IPS-NIHi7 (cell line): ENCODE measurements around the gene CCL23.
"Not testable (repeated sequence)": the region's sequence is repeated elsewhere in the genome, so short reads cannot be mapped to it uniquely, and the experiment has no call there.

Experiments
- DNase-seq: peaks from one replicate; pipeline ENCODE4 v3.0.0; 2012; ENCODE audit warnings: mixed read lengths; ENCODE audit errors: extremely low spot score

CCL23 gene

DNA sequence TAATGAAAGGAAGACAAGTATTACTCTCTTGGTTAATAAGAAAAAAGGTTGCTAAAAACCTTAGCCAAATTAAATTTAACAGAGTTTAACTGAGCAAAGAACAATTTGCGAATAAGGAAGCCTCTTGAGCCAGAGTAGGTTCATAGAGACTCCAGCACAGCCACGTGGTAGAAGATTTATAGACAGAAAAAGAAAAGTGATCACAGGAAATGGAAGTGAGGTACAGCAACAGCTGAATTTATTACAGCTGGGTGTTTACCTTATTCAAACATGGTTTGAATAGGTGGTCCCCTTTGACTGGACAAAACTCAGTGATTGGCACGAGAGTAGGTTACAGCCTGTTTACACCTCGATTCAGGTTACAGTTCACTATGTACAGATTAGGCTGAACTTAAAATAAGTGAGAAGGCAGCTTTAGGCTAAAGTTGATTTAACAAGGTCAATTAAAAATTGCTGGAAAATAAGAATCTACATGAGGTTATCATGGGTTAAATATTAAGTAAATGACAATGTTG is 13.1 kb downstream of the CCL23 start:
- DNase-seq: no peak

DNA sequence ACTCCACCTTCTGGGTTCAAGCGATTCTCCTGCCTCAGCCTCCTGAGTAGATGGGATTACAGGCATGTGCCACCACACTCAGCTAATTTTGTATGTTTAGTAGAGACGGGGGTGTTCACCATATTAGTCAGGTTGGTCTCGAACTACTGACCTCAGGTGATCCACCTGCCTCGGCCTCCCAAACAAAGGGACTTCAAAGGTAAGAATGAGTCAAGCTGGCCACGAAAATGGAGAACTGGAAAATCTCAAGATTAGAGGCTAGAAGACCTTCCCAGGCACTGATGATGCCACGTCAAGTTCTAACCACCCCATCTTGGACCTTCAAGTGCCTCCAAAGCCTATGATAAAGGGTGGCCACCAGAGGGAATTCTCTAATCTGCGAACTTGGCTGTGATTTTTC is 15.1 kb downstream of the CCL23 start:
- DNase-seq: no peak

DNA sequence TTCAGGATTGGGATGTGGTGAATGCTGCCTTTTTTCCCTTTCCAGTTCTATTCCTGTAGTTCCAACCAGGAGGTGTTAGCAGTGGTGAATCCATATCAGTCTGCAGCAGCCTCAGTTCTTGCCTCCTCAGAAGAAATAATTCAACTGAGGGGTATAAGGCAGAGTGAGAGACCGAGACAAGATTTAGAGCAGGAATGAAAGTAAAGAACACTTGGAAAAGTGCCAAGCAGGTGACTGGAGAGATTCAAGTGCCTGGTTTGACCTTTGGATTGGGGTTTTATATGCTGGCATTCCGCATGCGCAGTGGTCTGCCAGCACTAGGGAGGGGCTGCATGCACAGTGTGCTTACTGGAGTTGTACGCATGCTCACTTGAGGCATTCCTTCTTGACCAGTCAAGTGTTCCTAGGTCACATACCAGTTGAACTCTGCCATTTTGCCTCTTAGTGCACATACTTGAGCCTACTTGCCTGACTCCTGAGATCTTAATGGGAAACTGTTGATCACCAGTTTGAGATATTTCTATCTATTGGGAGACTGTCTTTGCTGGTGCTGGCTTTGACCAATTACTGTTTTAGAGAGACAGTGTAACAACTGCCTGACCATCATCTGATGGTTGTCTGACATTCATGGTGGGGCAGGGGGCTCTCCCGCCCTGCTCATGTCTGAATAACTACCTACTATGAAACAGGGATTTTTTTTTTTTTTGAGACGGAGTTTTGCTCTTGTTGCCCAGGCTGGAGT is 15.7 kb downstream of the CCL23 start:
- DNase-seq: no peak

DNA sequence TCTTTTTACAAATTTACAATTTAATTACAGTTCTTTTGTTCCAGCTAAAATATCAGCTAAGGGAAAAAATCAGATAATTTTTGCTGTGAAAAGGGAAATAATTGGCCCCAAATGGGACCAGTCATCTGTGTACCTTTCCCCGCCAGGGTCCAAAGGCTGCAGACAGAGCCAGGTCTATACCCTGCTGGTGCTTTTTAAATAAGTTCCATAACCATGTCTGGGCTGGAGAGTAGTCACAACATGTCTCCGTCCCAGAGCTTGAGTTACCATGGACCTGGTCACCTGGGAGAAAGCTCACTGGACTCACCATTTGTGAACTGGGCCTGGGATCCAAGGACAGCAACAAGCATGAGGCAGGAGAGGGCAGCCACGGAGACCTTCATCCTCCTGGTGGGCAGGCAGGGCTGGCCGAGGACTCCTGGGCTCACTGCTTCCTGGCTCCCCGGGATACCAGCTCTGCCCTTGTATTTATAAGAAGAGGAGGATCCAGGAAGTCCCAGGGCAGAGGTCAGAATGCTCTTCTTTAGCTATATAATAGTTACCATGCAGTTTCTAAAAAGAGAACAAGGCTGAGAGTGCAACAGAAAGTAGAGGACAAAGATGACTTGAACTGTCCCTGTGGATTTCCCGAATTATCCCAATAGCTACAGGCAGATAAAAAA is 16.5 kb downstream of the CCL23 start, which contains the start of gene CCL15:
Gene CCL15, minus strand, starts transcription at position 444 of the 662 bp plus-strand sequence. Its CDS starts 61 bp downstream, at position 383.
- no peak for DNase-seq

DNA sequence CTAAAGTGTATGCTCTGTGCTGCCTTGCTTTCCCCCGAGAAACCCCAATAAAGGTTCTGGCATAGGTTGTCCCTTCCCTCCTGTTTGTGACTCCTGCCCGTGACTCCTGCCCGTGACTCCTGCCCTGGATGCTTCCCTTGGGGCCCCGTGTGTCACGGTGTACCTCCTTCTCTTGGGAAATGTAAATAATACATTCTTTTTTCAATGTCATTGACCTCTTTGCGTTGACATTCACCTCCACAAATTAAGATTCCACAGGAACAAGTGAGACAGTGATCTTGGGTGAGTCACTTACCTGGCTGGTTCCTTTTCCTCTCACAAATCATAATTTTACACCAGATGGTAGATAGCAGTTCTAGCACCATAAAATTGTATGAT is 17.1 kb downstream of the CCL23 start:
- no peak for DNase-seq

DNA sequence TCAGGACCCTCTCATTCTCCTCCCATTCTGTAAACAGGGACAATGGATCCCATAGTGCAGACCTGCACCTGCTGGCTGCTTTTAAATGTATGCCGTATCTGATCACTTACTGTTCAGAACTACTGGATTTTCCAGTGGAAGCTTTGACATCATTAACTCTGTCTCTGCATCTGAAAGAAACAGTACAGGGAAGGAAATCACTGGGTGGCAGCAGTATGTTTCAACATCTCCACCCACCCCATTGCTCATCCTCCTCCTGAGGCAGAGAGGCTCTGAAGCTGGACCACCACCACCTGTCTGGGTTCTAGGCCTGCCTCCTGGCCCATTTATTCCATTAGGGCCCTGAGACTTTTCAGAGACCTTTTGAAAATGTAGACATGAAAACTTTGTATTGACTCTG is 19.0 kb downstream of the CCL23 start:
- no peak for DNase-seq

DNA sequence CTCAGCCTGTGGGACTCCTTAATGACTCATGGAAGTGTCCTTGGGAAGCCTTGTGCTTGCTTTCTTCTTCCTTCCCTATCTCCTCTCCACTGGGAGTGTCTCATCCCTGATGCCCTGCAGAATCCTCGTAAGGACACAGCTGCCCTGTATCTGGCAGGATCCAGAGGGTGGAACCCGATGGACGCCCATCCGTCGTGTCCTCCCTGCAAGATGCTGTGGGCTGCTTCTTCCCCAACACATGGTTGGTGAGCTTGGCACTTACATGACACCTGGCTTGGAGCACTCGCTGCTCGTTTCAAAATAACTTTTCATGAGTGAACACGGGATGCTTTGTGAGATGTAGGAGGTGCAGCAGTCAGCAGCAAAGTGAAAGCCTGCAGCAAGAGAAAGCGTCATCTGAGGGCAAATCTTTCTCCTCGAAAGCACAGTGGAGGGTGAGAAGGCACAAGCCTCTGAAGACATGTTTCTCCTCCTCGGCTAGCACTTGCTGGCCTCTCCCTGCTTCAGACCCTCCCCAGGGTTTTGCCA is 19.7 kb downstream of the CCL23 start:
- no peak for DNase-seq

DNA sequence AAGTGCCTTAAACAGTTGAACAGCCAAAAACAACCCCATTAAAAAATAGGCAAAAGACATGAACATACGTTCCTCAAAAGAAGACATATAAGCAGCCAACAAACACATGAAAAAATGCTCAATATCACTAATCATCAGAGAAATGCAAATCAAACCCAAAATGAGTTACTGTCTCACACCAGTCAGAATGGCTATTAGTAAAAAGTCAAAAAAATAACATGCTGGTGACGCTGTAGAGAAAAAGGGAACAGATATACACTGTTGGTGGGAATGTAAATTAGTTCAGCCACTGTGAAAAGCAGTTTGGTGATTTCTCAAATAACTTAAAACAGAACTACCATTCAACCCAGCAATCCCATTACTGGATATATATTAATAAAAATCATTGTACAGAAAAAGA is 22.4 kb downstream of the CCL23 start:
- not testable (repeated sequence) for DNase-seq

DNA sequence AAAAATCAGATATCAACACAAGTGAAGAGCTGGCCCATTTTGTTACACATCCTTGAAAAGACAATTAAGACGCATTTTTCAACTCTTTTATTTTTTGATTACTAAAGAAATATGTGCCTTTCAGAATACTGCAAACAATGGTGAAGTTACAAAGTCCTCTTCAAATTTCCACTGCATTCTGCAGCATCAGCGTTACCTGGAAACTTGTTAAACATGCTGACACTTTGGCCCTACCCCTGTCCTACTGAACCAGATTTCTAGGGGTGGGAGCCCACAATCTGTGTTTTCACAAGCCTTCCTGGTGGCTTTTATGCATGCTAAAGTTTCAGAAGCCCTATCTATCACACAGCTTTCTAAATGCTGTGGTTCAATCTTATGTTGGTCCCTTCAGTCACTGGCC is 26.7 kb downstream of the CCL23 start:
- no peak for DNase-seq

DNA sequence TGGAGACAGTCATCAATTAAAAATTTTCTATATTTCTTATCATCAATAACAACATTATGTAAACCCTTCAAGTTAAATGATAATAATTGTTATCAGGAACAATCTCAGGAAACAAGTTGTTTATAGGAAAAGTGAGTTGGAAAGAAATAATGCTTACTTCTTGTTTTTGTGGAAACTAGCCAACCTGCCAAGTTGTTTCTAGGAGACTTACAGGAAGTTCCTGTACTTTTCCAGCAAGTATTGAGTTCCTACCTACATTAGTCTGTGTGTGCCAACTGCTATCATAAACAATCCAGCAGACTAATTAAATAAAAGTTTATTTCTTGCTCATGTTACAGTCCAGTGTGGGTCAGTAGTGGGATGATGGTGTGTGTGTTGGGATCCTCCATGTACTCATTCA is 29.6 kb downstream of the CCL23 start:
- no peak for DNase-seq

DNA sequence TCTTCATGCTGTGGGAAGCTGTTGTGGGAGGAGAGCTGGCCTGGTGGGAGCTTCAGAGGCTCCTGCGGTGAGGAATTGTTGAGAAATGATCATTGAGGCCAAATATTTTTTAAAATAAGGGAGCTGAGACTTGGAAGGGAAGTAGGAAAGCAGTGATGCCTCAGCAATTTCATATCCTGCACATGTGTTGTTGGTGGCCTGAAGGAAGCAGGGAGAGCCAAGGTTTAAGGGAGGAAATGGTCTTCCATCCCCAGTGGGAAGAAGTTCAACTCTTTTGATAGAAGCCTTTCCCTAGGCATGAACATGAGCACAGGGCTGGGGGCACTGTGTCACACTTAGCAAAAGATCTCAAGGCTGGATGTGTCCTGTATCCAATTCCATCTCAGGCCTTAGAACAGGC is 31.1 kb downstream of the CCL23 start, which contains the start of gene CCL14:
Gene CCL14, minus strand, starts transcription at position 87 of the 400 bp plus-strand sequence. Its CDS starts 80 bp downstream, at position 7.
- DNase-seq: no peak

DNA sequence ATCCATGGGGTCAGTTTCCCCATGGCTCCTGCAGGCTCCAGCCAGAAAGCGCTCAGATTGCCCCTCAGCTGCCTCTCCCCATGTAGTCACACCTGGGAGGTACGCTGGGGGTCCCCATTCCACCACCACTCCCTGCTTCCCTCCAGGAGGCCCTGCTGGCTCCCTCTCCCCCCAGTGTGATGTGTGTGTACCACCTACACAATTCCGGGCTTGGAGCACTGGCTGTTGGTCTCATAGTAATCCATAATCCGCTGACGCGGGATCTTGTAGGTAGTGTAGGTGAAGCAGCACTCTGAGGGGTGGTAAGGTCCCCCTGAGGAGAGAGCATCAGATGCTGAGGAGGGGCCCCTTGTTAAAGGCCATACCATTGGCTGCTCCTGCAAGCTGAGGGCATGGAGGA is 33.6 kb downstream of the CCL23 start:
- no peak for DNase-seq

DNA sequence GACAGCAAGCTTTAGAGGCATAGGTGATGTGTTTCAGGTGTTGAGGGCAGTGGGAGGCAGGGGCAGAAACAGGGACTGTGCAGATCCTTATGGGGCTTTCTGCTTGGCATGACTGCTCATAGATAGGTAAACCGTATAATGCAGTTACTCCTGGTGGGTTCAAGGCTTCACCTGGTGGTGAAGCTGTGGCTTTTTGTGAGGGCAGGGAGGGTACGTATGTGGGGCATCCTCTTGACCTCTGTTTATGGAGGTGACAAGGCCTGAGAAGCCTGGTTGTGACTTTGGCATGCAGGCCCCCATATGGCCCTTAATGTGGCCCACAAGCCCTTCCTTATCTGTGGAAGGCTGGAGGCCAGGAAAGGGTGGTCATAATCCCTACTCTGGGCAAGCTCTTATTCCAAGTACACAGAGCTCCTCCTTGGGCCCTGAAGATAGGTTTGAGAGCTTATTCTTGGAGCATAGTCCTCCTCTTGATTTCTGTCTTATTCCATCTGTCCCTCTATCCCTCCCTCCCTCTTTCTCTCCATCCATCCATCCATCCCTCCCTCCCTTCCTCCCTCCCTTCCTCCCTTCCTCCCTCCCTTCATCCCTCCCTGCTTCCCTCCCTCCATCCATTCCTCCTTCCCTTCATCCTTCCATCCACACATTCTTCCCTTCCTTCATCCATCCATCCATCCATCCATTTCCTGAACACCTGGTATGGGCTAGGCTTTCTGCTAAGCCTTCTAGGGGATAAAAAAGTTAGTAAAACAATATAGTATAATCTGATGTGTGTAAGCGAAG is 35.2 kb downstream of the CCL23 start:
- DNase-seq: no peak

DNA sequence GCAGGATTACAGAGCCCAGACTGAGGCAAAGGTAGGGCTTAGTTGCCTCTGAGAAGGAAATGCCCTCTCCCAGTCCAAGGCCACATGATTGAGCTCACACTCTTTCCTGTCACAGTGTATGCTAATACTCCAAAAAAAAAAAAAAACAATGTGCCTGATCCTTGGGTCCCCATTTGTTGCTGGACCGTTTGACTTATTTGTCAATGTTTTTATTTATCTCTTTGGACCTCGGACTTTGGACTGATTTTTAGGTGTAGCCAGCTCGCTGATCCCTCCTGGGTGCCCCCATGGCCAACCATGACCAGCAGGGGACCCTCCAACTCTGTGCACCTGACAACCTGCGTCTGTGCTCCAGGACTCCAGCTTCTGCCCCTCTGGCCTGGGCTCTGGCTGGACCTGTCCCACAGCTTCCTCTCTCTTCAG is 35.9 kb downstream of the CCL23 start:
- DNase-seq: peak; percentile 48

DNA sequence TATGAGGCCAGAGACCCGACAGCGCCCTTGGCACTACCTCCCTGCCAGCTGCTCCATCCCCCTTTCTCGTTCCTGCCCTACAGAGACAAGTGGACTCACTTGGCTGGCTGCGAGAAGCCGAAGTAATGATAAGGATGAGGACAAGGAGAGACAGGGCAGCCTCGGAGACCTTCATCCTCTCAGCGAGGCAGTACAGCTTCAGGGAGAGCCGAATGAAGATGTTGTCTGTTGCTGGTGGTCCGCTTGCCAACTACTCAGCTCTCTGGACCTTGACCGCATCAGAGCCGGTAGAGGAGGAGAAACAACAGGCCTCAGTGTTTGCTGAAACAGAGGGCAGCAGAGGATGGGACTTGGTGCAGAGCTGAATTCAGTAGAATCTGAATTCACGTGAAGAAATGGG is 36.5 kb downstream of the CCL23 start, which contains the start of gene CCL16:
Gene CCL16, minus strand, starts transcription at position 252 of the 400 bp plus-strand sequence. Its CDS starts 77 bp downstream, at position 175.
- DNase-seq: no peak

DNA sequence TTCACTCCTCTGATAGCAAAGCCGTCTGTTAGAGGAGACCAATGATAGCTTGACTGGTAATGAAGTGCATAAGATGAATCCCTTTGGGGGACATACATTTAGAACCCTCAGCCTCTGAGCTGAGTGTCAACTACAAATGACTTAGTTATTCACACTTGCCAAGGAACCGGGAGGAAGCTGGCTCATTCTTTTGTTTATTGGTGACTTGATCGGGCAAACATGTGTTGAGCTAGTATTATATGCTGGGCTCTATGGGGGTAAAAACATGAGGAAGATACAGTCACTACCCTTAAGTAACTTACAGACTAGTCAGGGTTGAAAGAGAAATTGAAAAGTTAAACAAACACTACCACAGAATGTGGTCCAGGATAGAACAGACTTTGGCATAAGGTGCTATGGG is 39.4 kb downstream of the CCL23 start:
- no peak for DNase-seq

DNA sequence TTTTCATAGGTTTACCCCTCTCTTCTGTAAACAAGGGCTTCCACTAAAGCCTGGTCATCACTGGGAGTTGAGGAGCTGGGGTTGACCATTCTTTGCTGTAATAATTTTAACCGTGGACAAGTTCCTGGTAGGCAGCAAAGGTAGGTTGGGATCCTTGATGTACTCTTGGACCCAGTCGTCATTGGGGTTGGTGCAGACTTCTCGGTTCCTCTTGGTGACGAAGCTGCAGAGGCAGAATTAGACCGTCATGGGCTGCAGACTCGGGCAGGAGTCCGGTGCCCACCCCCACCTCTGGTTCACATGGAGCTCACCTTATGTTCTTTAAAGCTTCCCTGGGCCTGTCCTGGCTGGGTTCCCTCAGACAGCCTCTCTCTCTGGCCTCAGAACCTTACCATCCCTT is 40.3 kb downstream of the CCL23 start:
- no peak for DNase-seq

DNA sequence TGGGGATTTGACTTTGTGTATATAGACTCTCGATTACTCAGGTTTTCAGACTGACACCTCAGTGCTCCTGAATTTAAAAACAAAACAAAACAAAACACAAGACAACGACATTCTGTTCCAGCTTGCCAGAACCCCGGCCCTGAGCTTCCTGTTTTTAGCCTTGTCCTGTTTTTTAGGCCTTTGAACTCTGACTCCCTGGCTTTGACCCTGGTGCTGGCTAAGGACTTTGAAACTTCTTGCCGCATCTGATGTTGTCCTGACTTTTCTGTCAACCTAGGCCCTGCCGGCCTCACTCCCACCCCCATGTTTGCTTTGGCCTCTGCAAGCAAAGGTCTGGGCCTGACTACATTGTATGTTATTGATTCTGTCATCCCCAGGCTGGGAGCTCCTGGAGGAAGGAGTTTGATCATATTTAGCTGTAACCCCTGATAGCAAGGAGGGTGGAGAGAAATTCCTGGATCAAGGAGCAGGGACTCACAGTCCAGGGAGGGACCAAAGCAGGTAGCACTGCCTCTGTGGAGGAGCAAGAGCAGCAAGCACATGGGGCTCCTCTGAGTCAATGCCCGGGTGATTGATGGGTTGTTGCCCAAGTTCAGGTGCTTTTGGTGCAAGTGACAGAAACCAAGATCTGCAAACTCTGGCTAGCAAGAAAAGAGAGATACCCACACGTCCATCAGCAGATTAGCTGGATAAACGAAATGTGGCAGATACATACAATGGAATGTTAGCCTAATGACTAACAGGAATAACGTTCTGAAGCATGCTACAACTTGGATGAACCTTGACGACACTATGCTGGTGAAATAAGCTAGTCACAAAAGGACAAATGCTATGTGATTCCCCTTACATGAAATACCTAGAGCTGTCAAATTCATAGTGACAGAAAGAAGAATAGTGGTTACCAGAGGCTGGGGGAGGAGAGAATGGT is 44.2 kb downstream of the CCL23 start:
- DNase-seq: no peak

DNA sequence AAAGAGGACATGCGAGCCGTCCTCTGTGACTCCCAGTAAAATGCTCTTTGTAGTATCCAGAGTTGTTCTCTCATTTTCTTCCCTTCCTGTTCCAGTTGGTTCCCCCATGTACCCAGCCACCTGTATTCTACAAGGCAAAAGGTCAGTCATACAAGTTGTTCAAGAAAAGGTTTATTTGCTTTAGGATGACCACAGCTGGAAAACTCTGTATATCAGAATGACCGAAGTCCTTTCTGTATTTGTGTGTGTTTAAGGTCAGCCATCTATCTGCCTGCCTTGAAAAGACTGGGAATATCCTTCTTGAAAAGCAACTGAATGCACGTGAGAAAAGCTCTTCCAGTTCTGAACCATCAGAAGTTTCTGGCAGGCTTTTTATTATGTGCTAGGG is 44.8 kb downstream of the CCL23 start:
- no peak for DNase-seq

DNA sequence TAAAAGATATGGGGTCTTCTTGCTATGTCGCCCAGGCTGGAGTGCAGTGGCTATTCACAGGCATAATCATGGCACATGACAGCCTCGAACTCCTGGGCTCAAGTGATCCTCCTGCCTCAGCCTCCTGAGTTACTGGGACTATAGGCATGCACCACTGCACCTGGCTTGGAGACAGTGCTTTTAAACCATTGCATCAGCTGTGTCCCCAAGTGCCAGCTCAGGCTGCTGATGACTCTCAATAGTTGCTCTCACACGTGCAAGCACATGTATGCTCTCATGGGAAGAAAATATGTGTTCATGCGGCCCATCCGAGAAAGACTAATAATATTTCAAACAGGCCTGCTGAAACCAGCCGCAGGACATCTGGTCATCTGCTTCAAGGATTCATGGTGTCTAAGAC is 45.2 kb downstream of the CCL23 start:
- DNase-seq: no peak

DNA sequence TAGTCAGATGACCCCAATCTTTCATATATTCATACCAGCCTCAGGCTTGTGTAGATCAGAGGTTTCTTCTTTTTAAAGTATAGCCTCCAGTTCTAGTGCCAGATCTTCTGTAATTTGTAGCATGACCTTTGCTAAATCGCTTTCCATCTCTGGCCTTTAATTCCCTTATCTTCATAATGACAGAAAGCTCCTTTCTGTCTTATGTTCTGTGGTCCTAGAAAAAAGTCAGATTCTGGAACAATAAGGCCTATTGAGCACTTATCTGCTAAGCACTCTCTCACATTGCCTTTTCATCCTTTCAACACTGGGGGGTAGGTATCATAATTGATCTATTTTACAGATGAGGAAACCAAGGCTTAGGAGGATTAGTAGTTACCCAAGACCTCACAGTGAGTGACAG is 45.7 kb downstream of the CCL23 start:
- no peak for DNase-seq
